ENCODE results near the gene MMP17.

GRCh38 chr12:131860472-131861260 lies 32.5 kb downstream of the MMP17 start:
- no peak for TF ChIP-seq E4F1 (IDR thresholded peaks at IDR 0.05; ENCODE audit: borderline replicate concordance, partially characterized antibody)
- no peak for TF ChIP-seq E2F4 (IDR thresholded peaks at IDR 0.05; ENCODE audit: low read depth, low read length)
- no peak for TF ChIP-seq CTCF (IDR thresholded peaks at IDR 0.05 in 2 of 3, conservative IDR thresholded peaks at IDR 0.05 in 1 of 3; ENCODE audit: control insufficient read depth in 2 of 3, extremely low read depth in 1 of 3, insufficient read depth in 1 of 3, low read depth in 3 of 3, low read length in 3 of 3)
- TF ChIP-seq CREB1 (IDR thresholded peaks at IDR 0.05; ENCODE audit: low read depth): no peak
- TF ChIP-seq ZNF274 (IDR thresholded peaks at IDR 0.05; ENCODE audit: insufficient read depth, insufficient read length): no peak
- TF ChIP-seq SMC3 (IDR thresholded peaks at IDR 0.05; ENCODE audit: borderline replicate concordance, low read length): no peak
- TF ChIP-seq ZNF24 (IDR thresholded peaks at IDR 0.05): no peak
- no peak for TF ChIP-seq NRF1 (conservative IDR thresholded peaks at IDR 0.05; ENCODE audit: low read depth, low read length)

Data from GM12878 (cell line).